ENCODE data around the gene FAM210B. TPM values are rescaled to one million over a fixed set of nuclear protein-coding genes. Genes with fewer than 3 reads are reported as not detected.

FAM210B gene
- total and polyA plus RNA-seq, 2 of the 13 experiments (the other 11 are each of a cell fraction or from before 2014, with no cell fraction given): 75.9 to 107 TPM

- TF ChIP-seq RERE (CRISPR knock-in tag; IDR thresholded peaks at IDR 0.05; ENCODE audit: low read depth) (peak; percentile 38; the same call in 1 of the 2 replicates), ZNF614 (CRISPR knock-in tag; IDR thresholded peaks at IDR 0.05; ENCODE audit: borderline replicate concordance) (0 out of 2 replicates have a peak, but pooled peaks have one; percentile 12), ZSCAN30 (CRISPR knock-in tag; IDR thresholded peaks at IDR 0.05) (peak; percentile 79; the same call in 1 of the 2 replicates), MXD3 (CRISPR knock-in tag; IDR thresholded peaks at IDR 0.05) (0 out of 2 replicates have a peak, but pooled peaks have one; percentile 25), ZNF569 (CRISPR knock-in tag; IDR thresholded peaks at IDR 0.05; ENCODE audit: borderline replicate concordance) (no peak), PLRG1 (conservative IDR thresholded peaks at IDR 0.05) (no peak), MZF1 (CRISPR knock-in tag; IDR thresholded peaks at IDR 0.05; ENCODE audit: borderline replicate concordance) (no peak), U2AF2 (IDR thresholded peaks at IDR 0.05; ENCODE audit: low read depth, low read length) (no peak), ZNF883 (CRISPR knock-in tag; IDR thresholded peaks at IDR 0.05; ENCODE audit: not compliant biosample characterization) (peak; percentile 74), SSRP1 (CRISPR knock-in tag; IDR thresholded peaks at IDR 0.05) (0 out of 2 replicates have a peak, but pooled peaks have one; percentile 14), MTA1 (CRISPR knock-in tag; IDR thresholded peaks at IDR 0.05; ENCODE audit: borderline replicate concordance) (no peak), PAXIP1 (CRISPR knock-in tag; conservative IDR thresholded peaks at IDR 0.05) (peak; percentile 59; the same call in 1 of the 2 replicates), ZNF10 (CRISPR knock-in tag; IDR thresholded peaks at IDR 0.05; ENCODE audit: borderline replicate concordance, low read depth) (no peak), RFX1 (IDR thresholded peaks at IDR 0.05) (no peak), ZNF737 (CRISPR knock-in tag; IDR thresholded peaks at IDR 0.05; ENCODE audit: borderline replicate concordance) (peak; percentile 36; the same call in 1 of the 2 replicates), SIN3A (IDR thresholded peaks at IDR 0.05; ENCODE audit: borderline replicate concordance, low read depth, low read length) (peak; percentile 17), DBP (CRISPR knock-in tag; IDR thresholded peaks at IDR 0.05; ENCODE audit: not compliant biosample characterization) (no peak), POLR2G (IDR thresholded peaks at IDR 0.05; ENCODE audit: low read depth, low read length) (peak; percentile 75)
These were observed 698 bp downstream of the FAM210B start (continued) for GRCh38 chr20:56359212-56360132.
